ENCODE measurements around the gene MYH2. TPM values are rescaled to one million over a fixed set of nuclear protein-coding genes. Genes with fewer than 3 reads are reported as not detected.

The MYH2 gene
- polyA plus RNA-seq, 1 donor from 2014 or later, result not detected

GRCh38 chr17:10471858-10472257 lies 77.6 kb downstream of the MYH2 start:
- H3K36me3 Mint-ChIP-seq, result no peaks in the 10 kb centered on the region
- H3K27me3 Mint-ChIP-seq, result no peaks in the 10 kb centered on the region
- H3K27ac Mint-ChIP-seq, result no peak overlapping the region
- H3K9me3 Mint-ChIP-seq, result no peaks in the 10 kb centered on the region
- no peak overlapping the region for H3K4me3 Mint-ChIP-seq
- no peaks in the 10 kb centered on the region for H3K4me1 Mint-ChIP-seq

Other genes starting within 250 kb of the MYH2 start
- not detected for gene MYH13, start 176.7 kb downstream of the MYH2 start, polyA plus RNA-seq
- not detected for gene MYH8, start 127.7 kb downstream of the MYH2 start, polyA plus RNA-seq
- gene MYH4, start 80.1 kb downstream of the MYH2 start, polyA plus RNA-seq, result not detected
- gene MYH1, start 31.1 kb downstream of the MYH2 start, polyA plus RNA-seq, result not detected
- gene MYH3, start 107.7 kb upstream of the MYH2 start, polyA plus RNA-seq, result 1.6 TPM
- gene SCO1, start 147.9 kb upstream of the MYH2 start, polyA plus RNA-seq, result 15.4 TPM
- gene ADPRM, start 147.9 kb upstream of the MYH2 start, polyA plus RNA-seq, result 33.2 TPM
- gene TMEM220, start 180.4 kb upstream of the MYH2 start, polyA plus RNA-seq, result 3.6 TPM

Measured in IgD-negative memory B cell (primary cell).